Heart right ventricle (tissue), 16 donors: ENCODE data around the gene PLB1. TPM values are rescaled to one million over a fixed set of nuclear protein-coding genes. Genes with fewer than 3 reads are reported as not detected.
A peak's percentile ranks its signal among the peaks of the same experiment; 100 is the strongest.
"Not testable (repeated sequence)": the region's sequence is repeated elsewhere in the genome, so short reads cannot be mapped to it uniquely, and the experiment has no call there.

Source experiments
- ATAC-seq, 8 donors: fragments of 200-7000 bp; cut with Tn5 transposase; one replicate each; pipeline ENCODE4 v1.9.1; 2020; ENCODE audit warnings: mild to moderate bottlenecking in 8 of 8, moderate library complexity in 8 of 8, moderate number of reproducible peaks in 1 of 8
- DNase-seq, 2 donors: peaks; one replicate each; pipeline ENCODE4 v3.0.0-alpha.2; 2020
- H3K27ac ChIP-seq, 10 donors: fragments of 200-600 bp; sonication (generic) in 2 of 10; one replicate each; pipeline versions ENCODE4 v1.5.0 to v1.8.0; 2020 to 2022; ENCODE audit warnings: mild to moderate bottlenecking in 3 of 10
- H3K27me3 ChIP-seq, 7 donors: fragments of 200-600 bp; one replicate each; pipeline ENCODE4 v1.8.0; 2021 to 2022; ENCODE audit warnings: mild to moderate bottlenecking in 2 of 7
- H3K36me3 ChIP-seq, 9 donors: fragments of 200-600 bp; sonication (generic) in 1 of 9; one replicate each; pipeline versions ENCODE4 v1.5.0 to v1.8.0; 2020 to 2022; ENCODE audit warnings: mild to moderate bottlenecking in 2 of 9
- H3K4me1 ChIP-seq, 9 donors: fragments of 200-600 bp; sonication (generic) in 1 of 9; one replicate each; pipeline versions ENCODE4 v1.5.0 to v1.8.0; 2020 to 2022; ENCODE audit warnings: mild to moderate bottlenecking in 4 of 9
- H3K4me3 ChIP-seq, 10 donors: fragments of 200-600 bp; sonication (generic) in 2 of 10; one replicate each; pipeline versions ENCODE4 v1.5.0 to v1.8.0; 2020 to 2022; ENCODE audit warnings: mild to moderate bottlenecking in 7 of 10, moderate library complexity in 2 of 10
- H3K9me3 ChIP-seq, 11 donors: fragments of 200-600 bp in 10 of 11; sonication (generic) in 2 of 11; one replicate each; pipeline versions ENCODE4 v1.5.0 to v1.8.0; 2013 to 2022; ENCODE audit warnings: mild to moderate bottlenecking in 2 of 11, control low read depth in 1 of 11, moderate library complexity in 1 of 11
- WGBS, 2 donors: extraction: QIAGEN DNeasy Blood & Tissue Kit; methylation state at CpG; one replicate each; pipeline ENCODE4 v1.1.7; 2013; ENCODE audit warnings: inconsistent platforms in 1 of 2; 5-methylcytosine and 5-hydroxymethylcytosine counted together
- intact Hi-C, 10 donors: fragments of 100-400 bp; cut with DNase I; formaldehyde crosslinking; loops; one replicate each; pipeline versions ENCODE4 v1.11.1 to v1.14.2; 2022
- polyA plus RNA-seq, 2 donors: library from polyadenylated mRNA; stranded (reverse); fragments of 200-250 nt; gene quantifications; one replicate each; pipeline ENCODE4 v1.2.3, GENCODE V29; 2013
- total RNA-seq, 10 donors: library from RNA; stranded (reverse); fragmentation: NEBNext Ultra II Directional in 3 of 10; extraction: Animal tissue kit (Norgen Biotek cat#: 25700) in 3 of 10; gene quantifications; one replicate each; pipeline versions ENCODE4 v1.2.1 to v1.2.4, GENCODE V29; 2021 to 2023
- TF ChIP-seq, protein P1 (sequence below), 9 donors: fragments of 200-600 bp; sonication (generic) in 2 of 9; IDR thresholded peaks; one replicate each; pipeline versions ENCODE4 v1.5.0 to v1.8.0; 2021 to 2022; ENCODE audit warnings: antibody characterized with exemption in 9 of 9, mild to moderate bottlenecking in 5 of 9, moderate library complexity in 1 of 9
- donor health status: Arrhythmogenic right ventricular cardiomyopathy.
- donor health status: ischemic (EF 13 %, LVEDD 7.1; RV severe dilation, severe dysfunction).
- donor health status: healthy with polysubstance abuse.
- donor health status: DM: no; HTN: yes; CAD: no.
- donor health status: DM: no; HTN: no; CAD: no.
- donor health status: ischemic (EF 25% LVEDD 6.9; RV normal size, moderate dysfunction).
- donor health status: ischemic (EF 25% LVEDD 5.7; RV mildly dilated, moderate dysfunction).
- donor health status: healthy.
- donor health status: DM: yes; HTN: yes; CAD: no.
- donor health status: Ischemic cardiomyopathy.
- donor health status: ischemic (EF 35%, LVEDD 5.7; RV mildly dilated, moderate dysfunction).
- donor health status: nonischemic (EF 11% LVEDD 7.7; RV severe dilation, severe dysfunction).
- donor health status: DM: yes; HTN: yes; CAD: no.
- donor health status: PGD.
- donor health status: ischemic (EF 29% LVEDD 5.4; RV normal size, mild dysfunction).
- donor health status: nonischemic (EF 23%, LVEDD 6.1; RV moderate dilation, normal function).

PLB1 gene
- total and polyA plus RNA-seq, 12 donors = 0.34 to 6.1 (median 1.4) TPM

DNA sequence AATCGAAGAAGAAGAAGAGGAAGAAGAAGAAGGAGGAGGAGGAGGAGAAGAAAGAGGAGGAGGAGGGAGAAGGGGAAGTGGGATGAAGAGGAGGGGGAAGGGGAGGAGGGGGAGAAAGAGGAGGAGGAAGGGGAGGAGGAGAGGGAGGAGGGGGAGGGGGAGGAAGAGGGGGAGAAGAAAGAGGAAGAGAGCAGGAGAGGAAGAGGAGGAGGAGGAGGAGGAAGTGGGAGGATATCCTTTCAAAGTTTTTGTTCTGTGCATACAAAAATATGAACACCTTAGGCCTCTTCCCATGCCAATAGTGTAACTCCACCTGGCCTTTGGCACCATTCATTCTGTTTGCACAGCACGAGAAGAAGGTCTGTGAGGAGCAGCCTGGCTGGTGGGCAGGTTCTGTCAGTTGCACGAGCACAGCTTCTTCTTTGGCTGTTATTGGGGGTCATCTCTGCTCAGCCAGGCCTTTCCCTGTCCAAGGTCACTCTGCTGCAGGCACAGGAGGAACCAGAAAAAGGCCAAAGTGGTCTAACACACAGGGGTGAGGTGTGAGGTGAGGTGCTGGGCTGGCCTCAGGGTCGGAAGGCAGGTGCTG is 25.8 kb upstream of the PLB1 start:
- Histone ChIP-seq H3K4me1 (peaks cover 0 to 33% (median 0%) of the 10 kb centered on the region in 9 donors), H3K27me3 (no peaks in the 10 kb centered on the region), H3K36me3 (no peaks in the 10 kb centered on the region), H3K4me3 (no peak overlapping the region), H3K27ac (peak overlapping the region in 1 of 10 donors; percentile 36), H3K9me3 (peaks cover 0 to 4% (median 0%) of the 10 kb centered on the region in 11 donors)
- TF ChIP-seq, protein P1, sequence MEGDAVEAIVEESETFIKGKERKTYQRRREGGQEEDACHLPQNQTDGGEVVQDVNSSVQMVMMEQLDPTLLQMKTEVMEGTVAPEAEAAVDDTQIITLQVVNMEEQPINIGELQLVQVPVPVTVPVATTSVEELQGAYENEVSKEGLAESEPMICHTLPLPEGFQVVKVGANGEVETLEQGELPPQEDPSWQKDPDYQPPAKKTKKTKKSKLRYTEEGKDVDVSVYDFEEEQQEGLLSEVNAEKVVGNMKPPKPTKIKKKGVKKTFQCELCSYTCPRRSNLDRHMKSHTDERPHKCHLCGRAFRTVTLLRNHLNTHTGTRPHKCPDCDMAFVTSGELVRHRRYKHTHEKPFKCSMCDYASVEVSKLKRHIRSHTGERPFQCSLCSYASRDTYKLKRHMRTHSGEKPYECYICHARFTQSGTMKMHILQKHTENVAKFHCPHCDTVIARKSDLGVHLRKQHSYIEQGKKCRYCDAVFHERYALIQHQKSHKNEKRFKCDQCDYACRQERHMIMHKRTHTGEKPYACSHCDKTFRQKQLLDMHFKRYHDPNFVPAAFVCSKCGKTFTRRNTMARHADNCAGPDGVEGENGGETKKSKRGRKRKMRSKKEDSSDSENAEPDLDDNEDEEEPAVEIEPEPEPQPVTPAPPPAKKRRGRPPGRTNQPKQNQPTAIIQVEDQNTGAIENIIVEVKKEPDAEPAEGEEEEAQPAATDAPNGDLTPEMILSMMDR (IDR thresholded peaks at IDR 0.05) = no peak
- intact Hi-C loops = no loop called here
- ATAC-seq = no peak
- 61 to 66% methylated on average over 4 of the region's 4 CpGs for WGBS, 2 donors
- DNase-seq = no peak

GRCh38 chr2:28470759-28471158 is 25.1 kb upstream of the PLB1 start:
- intact Hi-C loops = no loop called here
- no peak for DNase-seq
- Histone ChIP-seq H3K9me3 (peaks cover 0 to 4% (median 0%) of the 10 kb centered on the region in 11 donors), H3K36me3 (no peaks in the 10 kb centered on the region), H3K4me3 (no peak overlapping the region), H3K4me1 (peaks cover 0 to 26% (median 0%) of the 10 kb centered on the region in 9 donors), H3K27me3 (no peaks in the 10 kb centered on the region), H3K27ac (peak overlapping the region in 1 of 10 donors; percentile 36)
- TF ChIP-seq, protein P1 (IDR thresholded peaks at IDR 0.05) = no peak
- no peak for ATAC-seq
- WGBS, 2 donors = 95 to 96% methylated on average over 4 of the region's 4 CpGs

- ATAC-seq (peak in 1 of 8 donors; percentile 36), DNase-seq (no peak)
- H3K4me1 ChIP-seq = peaks cover 0 to 26% (median 0%) of the 10 kb centered on the region in 9 donors
- TF ChIP-seq, protein P1 (IDR thresholded peaks at IDR 0.05) = no peak
- H3K4me3 ChIP-seq = no peak overlapping the region
- peaks cover 0 to 4% (median 0%) of the 10 kb centered on the region in 11 donors for H3K9me3 ChIP-seq
- intact Hi-C loops = no loop called here
- no peaks in the 10 kb centered on the region for H3K36me3 ChIP-seq
- no peaks in the 10 kb centered on the region for H3K27me3 ChIP-seq
- WGBS, 2 donors = 73 to 80% methylated on average over 5 of the region's 5 CpGs
- peak overlapping the region in 1 of 10 donors; percentile 36 for H3K27ac ChIP-seq
These were observed 24.6 kb upstream of the PLB1 start for GRCh38 chr2:28471214-28471613.

GRCh38 chr2:28471701-28472236 is 24.1 kb upstream of the PLB1 start:
- 90 to 95% methylated on average over 4 of the region's 4 CpGs for WGBS, 2 donors
- peaks cover 0 to 4% (median 0%) of the 10 kb centered on the region in 11 donors for H3K9me3 ChIP-seq
- no peaks in the 10 kb centered on the region for H3K27me3 ChIP-seq
- H3K36me3 ChIP-seq = no peaks in the 10 kb centered on the region
- peaks cover 0 to 26% (median 0%) of the 10 kb centered on the region in 9 donors for H3K4me1 ChIP-seq
- DNase-seq (no peak), ATAC-seq (peak in 1 of 8 donors; percentile 54)
- H3K27ac ChIP-seq = no peak overlapping the region
- intact Hi-C loops = no loop called here
- TF ChIP-seq, protein P1 (IDR thresholded peaks at IDR 0.05) = no peak
- no peak overlapping the region for H3K4me3 ChIP-seq

DNA sequence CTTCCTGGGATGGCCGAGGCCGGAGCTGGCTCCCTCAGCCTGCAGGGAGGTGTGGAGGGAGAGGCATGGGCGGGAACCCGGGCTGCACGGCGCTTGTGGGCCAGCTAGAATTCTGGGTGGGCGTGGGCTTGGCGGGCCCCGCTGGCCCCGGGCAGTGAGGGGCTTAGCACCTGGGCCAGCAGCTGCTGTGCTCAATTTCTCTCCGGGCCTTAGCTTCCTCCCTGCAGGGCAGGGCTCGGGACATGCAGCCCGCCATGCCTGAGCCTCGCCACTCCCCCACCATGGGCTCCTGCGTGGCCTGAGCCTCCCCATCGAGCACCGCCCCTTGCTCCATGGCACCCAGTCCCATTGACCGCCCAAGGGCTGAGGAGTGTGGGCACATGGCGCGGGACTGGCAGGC is 23.2 kb upstream of the PLB1 start:
- 90 to 95% methylated on average over 20 of the region's 20 CpGs for WGBS, 2 donors
- H3K4me3 ChIP-seq, H3K27me3 ChIP-seq, H3K9me3 ChIP-seq, DNase-seq, ATAC-seq, H3K36me3 ChIP-seq, intact Hi-C loops, H3K27ac ChIP-seq: not testable (repeated sequence)
- H3K4me1 ChIP-seq = peaks cover 0 to 26% (median 0%) of the 10 kb centered on the region in 9 donors
